Memory B cell (primary cell): ENCODE measurements around the gene AHI1.
"Not testable (repeated sequence)": the region's sequence is repeated elsewhere in the genome, so short reads cannot be mapped to it uniquely, and the experiment has no call there.

Experiments used
- ATAC-seq: fragments of 150-1000 bp; cut with Tn5 transposase; 2 replicates; pipeline ENCODE4 v1.10.0; 2021; ENCODE audit warnings: low read depth, mild to moderate bottlenecking, moderate library complexity
- DNase-seq, 2 donors: peaks; one replicate each; pipeline ENCODE4 v3.0.0; 2022; ENCODE audit warnings: low spot score in 2 of 2
- H3K27ac Mint-ChIP-seq: one replicate; pipeline ENCODE4 v1.8.0; 2022; ENCODE audit warnings: mild to moderate bottlenecking, moderate library complexity, mixed read lengths
- H3K27me3 Mint-ChIP-seq: one replicate; pipeline ENCODE4 v1.8.0; 2022; ENCODE audit warnings: mixed read lengths
- H3K36me3 Mint-ChIP-seq: one replicate; pipeline ENCODE4 v1.8.0; 2022; ENCODE audit warnings: mild to moderate bottlenecking, mixed read lengths
- H3K4me1 Mint-ChIP-seq: one replicate; pipeline ENCODE4 v1.8.0; 2022; ENCODE audit warnings: mixed read lengths
- H3K4me3 Mint-ChIP-seq: one replicate; pipeline ENCODE4 v1.8.0; 2022; ENCODE audit warnings: mild to moderate bottlenecking, moderate library complexity, mixed read lengths
- H3K9me3 Mint-ChIP-seq: one replicate; pipeline ENCODE4 v1.8.0; 2022; ENCODE audit warnings: mixed read lengths

The AHI1 gene

DNA sequence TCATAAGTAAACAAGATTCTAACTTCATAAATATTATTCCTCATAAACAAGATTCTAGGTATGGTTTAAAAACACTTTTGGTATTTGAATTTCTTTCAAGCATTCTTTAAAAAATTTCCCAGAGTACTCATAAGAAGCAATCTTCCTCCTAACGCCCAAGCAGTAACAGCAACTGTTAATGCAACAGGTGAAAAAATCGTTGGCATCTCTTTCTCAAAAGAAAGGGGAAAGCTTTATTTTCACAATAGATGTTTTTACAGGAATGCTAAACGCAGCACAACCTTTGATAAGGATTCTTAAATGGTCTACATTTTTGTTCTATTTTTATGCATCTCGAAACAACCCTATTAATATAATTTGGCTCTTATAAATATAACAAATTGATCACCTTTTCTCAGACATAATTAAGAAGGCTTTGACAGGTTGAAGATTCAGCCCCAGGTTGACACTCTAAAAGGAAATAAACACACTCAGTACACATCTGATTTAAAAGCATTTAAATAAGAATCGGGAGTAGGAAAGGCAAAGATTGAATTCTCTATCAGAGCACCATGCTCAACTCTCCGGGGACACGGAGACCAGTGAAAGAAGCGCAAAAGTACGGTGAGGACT lies 634 bp downstream of the AHI1 start:
- ATAC-seq, result no peak
- no peaks in the 10 kb centered on the region for H3K27me3 Mint-ChIP-seq
- H3K4me1 Mint-ChIP-seq, result peaks cover 5% of the 10 kb centered on the region
- no peaks in the 10 kb centered on the region for H3K9me3 Mint-ChIP-seq
- peaks cover 5% of the 10 kb centered on the region for H3K36me3 Mint-ChIP-seq
- DNase-seq, result no peak
- no peak overlapping the region for H3K27ac Mint-ChIP-seq
- no peak overlapping the region for H3K4me3 Mint-ChIP-seq

DNA sequence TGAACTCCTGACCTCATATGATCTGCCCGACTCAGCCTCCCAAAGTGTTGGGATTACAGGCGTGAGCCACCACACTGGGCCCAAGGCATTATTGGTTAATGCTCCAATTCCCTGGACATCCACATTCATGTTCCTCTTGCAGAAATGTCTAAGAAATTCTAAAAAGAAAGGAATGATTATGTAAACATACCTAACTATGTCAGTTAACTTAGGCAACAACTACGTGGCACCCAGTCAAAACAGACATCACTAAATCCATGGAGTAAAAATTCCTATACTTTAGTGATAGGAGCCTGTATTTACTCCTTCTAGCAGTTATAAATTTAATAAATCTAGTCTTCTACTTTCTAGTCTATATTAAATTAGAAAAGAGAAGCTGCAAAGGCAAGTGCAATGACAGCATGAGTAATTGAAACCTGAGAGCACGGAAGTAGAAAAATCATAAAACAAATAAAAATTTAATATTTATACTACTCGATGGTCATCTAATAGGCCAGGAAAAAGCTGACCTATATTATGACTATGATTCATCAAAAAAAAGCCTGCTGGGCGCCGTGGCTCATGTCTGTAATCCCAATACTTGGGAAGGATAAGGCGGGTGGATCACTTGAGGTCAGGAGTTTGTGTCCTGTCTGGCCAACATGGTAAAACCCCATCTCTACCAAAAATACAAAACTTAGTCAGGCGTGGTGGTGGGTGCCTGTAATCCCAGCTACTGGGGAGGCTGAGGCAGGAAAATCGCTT lies 4.2 kb downstream of the AHI1 start:
- ATAC-seq (no peak), DNase-seq (no peak)
- Mint-ChIP-seq H3K27me3 (no peaks in the 10 kb centered on the region), H3K27ac (no peak overlapping the region), H3K4me3 (no peak overlapping the region), H3K9me3 (no peaks in the 10 kb centered on the region), H3K4me1 (peaks cover 5% of the 10 kb centered on the region), H3K36me3 (peaks cover 15% of the 10 kb centered on the region)

DNA sequence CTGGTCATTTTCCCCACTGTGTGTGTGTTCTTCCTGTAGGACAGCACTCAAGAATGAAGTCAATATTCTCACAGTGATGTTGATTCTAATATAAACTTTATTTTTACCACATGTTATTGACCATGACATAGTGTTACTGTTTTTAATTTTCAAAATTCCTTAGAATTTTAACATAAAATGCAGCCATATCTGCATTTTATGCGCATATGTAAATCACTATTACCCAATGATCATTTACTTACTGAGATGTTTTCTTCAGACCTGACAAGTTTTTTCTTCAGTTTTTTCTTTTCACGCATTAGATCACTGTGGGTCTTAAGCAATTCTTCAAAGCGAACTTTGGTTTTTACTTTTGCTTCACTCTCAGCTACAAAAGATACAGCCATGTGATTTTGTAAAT lies 7.2 kb downstream of the AHI1 start:
- H3K36me3 Mint-ChIP-seq, result peaks cover 24% of the 10 kb centered on the region
- no peak for DNase-seq
- ATAC-seq, result no peak
- no peaks in the 10 kb centered on the region for H3K27me3 Mint-ChIP-seq
- H3K4me1 Mint-ChIP-seq, result no peaks in the 10 kb centered on the region
- H3K4me3 Mint-ChIP-seq, result no peak overlapping the region
- no peak overlapping the region for H3K27ac Mint-ChIP-seq
- H3K9me3 Mint-ChIP-seq, result no peaks in the 10 kb centered on the region

DNA sequence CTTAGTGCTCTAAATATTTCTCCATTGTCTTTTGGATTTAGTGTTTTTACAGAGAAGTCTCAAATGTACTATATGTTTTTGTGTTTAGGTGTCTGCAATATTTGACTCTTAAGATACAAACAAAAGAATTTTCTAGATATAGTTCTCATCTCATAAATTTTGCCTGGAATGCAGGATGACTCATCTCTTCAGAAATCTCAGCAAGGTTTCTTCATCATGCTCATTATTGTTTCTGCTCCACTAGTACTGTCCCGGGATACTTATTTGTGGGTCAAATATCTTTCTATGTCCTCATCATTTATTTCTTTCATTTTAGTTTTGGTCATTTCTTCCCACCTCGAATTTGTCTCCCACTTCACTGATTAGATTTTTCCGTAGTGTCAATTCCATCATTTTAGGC lies 9.5 kb downstream of the AHI1 start:
- no peaks in the 10 kb centered on the region for H3K4me1 Mint-ChIP-seq
- ATAC-seq, result no peak
- DNase-seq, result no peak
- peaks cover 32% of the 10 kb centered on the region for H3K36me3 Mint-ChIP-seq
- H3K27me3 Mint-ChIP-seq, result no peaks in the 10 kb centered on the region
- no peak overlapping the region for H3K27ac Mint-ChIP-seq
- H3K9me3 Mint-ChIP-seq, result peaks cover 6% of the 10 kb centered on the region
- no peak overlapping the region for H3K4me3 Mint-ChIP-seq

DNA sequence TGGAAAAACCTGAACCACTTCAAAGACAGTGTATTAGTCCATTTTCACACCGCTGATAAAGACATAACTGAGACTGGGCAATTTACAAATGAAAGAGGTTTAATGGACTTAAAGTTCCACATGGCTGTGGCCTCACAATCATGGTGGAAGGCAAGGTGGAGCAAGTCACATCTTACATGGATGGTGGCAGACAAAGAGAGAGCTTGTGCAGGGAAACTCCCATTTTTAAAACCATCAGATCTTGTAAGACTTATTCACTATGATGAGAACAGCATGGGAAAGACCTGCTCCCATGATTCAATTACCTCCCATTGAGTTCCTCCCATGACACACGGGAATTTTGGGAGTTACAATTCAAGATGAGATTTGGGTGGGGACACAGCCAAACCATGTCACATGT lies 13.6 kb downstream of the AHI1 start:
- not testable (repeated sequence) for H3K4me3 Mint-ChIP-seq, ATAC-seq, H3K27ac Mint-ChIP-seq, H3K4me1 Mint-ChIP-seq, H3K27me3 Mint-ChIP-seq, DNase-seq
- H3K36me3 Mint-ChIP-seq, result peaks cover 40% of the 10 kb centered on the region
- H3K9me3 Mint-ChIP-seq, result peaks cover 12% of the 10 kb centered on the region

DNA sequence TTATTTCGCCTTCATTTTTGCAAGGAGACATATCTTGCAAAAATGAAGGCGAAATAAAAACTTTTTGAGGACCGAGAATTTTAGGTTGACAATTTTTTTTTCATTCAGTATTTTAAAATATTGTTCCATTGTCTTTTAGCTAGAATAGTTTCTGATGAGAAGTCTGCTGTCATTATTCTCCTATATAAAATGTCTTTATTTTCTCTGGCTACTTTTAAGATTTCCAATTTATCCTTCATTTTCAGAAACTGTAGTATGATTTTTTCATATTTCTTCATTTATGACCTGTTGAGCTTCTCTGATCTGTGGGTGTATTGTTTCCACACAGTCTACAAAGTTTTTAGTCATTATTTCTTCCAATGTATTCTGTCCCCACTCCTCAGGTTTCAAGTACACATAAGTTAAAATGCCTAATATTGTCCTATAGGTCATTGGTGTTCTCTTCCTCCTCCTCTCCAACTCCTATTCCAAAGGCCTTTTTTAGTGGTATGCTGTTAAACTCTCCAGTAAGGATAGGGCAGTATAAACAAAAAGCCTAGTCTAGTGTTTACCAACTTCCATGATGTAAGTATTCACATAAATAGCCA lies 15.7 kb downstream of the AHI1 start:
- DNase-seq (no peak), ATAC-seq (no peak)
- Mint-ChIP-seq H3K4me1 (no peaks in the 10 kb centered on the region), H3K4me3 (no peak overlapping the region), H3K36me3 (peaks cover 40% of the 10 kb centered on the region), H3K27me3 (no peaks in the 10 kb centered on the region), H3K27ac (no peak overlapping the region), H3K9me3 (peaks cover 19% of the 10 kb centered on the region)

DNA sequence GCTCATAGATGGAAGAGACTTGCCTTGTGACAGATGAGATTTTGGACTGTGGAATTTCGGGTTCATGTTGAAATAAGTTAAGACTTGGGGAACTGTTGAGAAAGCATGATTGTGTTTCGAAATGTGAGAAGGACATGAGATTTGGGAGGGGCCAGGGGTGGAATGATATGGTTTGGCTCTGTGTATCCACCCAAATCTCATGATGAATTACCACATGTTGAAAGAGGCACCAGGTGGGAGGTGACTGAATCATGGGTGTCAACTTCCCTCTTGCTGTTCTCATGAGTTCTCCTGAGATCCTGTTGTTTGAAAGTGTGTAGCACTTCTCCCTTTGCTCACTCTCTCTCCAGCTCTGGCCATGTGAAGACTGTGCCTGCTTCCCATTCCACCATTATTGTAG lies 17.9 kb downstream of the AHI1 start:
- H3K4me1 Mint-ChIP-seq, result no peaks in the 10 kb centered on the region
- DNase-seq, result no peak
- H3K9me3 Mint-ChIP-seq, result peaks cover 19% of the 10 kb centered on the region
- H3K27ac Mint-ChIP-seq, result no peak overlapping the region
- H3K27me3 Mint-ChIP-seq, result no peaks in the 10 kb centered on the region
- peaks cover 38% of the 10 kb centered on the region for H3K36me3 Mint-ChIP-seq
- H3K4me3 Mint-ChIP-seq, result no peak overlapping the region
- ATAC-seq, result no peak

DNA sequence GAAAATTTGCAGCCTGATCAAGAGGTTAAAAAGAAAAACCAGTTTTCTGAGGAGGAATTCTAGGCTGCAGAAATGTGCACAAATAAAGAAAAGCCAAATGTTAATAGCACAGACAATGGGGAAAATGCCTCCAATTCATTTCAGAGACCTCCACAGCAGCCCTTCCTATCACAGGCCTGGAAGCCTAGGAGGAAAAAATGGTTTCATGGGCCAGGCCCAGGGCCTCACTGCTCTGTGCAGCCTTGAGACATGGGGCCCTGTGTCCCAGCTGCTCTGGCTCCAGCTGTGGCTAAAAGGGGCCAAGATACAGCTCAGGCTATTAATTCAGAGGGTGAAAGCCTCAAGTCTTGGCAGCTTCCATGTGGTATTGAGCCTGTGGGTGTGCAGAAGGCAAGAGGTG lies 18.9 kb downstream of the AHI1 start:
- Mint-ChIP-seq H3K27ac (no peak overlapping the region), H3K27me3 (no peaks in the 10 kb centered on the region), H3K4me1 (no peaks in the 10 kb centered on the region), H3K36me3 (peaks cover 30% of the 10 kb centered on the region), H3K4me3 (no peak overlapping the region), H3K9me3 (peaks cover 14% of the 10 kb centered on the region)
- no peak for DNase-seq
- ATAC-seq, result no peak

DNA sequence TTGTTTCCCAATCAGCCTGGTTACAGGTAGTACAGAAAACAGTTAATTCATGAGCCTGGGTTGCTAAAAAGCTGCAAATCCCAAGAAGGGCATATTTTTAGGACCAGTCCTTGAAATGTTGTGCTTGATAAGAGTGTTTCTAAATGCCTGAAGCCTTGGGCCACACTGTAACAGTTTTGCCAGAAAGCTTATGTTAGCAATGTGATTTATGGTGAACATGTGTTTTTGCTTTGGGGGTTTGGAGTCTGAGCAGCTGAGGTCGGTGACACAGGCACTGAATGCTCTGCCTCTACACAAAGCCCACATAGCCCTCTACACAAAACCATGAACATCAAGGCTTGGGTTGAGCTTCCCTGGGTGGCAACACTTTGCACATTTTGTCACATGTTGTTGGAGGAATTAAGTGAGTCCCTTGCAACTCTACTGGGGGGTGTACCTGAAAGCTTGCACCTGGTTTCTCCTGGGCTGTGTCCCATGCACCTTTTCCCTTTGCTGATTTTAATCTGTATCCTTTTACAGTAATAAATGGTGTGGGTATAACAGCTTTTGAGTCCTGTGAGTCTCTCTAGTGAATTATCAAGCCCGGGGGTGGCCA lies 22.2 kb downstream of the AHI1 start:
- H3K36me3 Mint-ChIP-seq, result peaks cover 24% of the 10 kb centered on the region
- no peaks in the 10 kb centered on the region for H3K4me1 Mint-ChIP-seq
- ATAC-seq, result no peak
- no peaks in the 10 kb centered on the region for H3K27me3 Mint-ChIP-seq
- H3K27ac Mint-ChIP-seq, result no peak overlapping the region
- H3K4me3 Mint-ChIP-seq, result no peak overlapping the region
- H3K9me3 Mint-ChIP-seq, result peaks cover 10% of the 10 kb centered on the region
- no peak for DNase-seq

DNA sequence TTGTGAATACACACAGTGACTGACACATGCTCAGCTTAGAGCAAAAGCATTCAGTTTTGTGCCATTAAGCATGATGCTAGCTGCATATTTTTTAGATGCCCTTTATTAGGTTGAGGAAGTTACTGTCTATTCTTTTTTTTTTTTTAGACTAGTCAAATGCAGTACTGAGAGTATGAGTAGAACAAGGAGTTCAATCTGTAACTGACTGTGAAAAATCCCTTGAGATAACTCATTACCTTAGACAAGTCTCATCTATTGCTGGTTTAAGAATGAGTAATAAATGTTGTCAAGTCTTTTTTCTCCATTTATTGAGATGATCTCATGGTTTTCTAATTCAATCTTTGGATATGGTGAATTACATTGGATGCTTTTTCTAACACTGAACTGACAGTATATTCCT lies 23.2 kb downstream of the AHI1 start:
- Mint-ChIP-seq H3K4me1 (no peaks in the 10 kb centered on the region), H3K4me3 (no peak overlapping the region), H3K27ac (no peak overlapping the region), H3K36me3 (peaks cover 18% of the 10 kb centered on the region), H3K9me3 (peaks cover 11% of the 10 kb centered on the region), H3K27me3 (no peaks in the 10 kb centered on the region)
- DNase-seq (no peak), ATAC-seq (no peak)

DNA sequence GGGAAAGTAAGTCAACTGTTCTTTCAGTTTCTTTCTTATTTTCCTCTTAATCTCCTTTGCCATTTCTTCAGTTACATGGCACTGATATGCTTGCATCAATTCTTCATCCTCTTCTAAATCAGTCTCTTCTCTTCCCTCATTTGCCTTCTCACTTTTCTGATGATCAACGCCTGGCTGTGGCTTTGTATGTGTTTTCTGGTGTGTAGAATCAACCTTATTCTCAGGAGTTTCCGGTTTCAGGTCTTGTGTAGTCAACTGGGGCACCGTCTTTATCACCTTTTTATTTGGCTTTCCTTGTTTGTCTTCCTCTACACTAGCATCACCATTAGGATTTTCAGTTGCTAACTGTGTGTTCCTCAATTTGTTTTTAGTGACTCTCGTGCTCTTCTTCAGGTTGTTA lies 31.6 kb downstream of the AHI1 start:
- H3K27me3 Mint-ChIP-seq, result no peaks in the 10 kb centered on the region
- peaks cover 14% of the 10 kb centered on the region for H3K36me3 Mint-ChIP-seq
- DNase-seq (no peak), ATAC-seq (peak; percentile 23)
- H3K27ac Mint-ChIP-seq, result no peak overlapping the region
- peaks cover 4% of the 10 kb centered on the region for H3K9me3 Mint-ChIP-seq
- H3K4me3 Mint-ChIP-seq, result peak overlapping the region; percentile 25
- H3K4me1 Mint-ChIP-seq, result peaks cover 12% of the 10 kb centered on the region

DNA sequence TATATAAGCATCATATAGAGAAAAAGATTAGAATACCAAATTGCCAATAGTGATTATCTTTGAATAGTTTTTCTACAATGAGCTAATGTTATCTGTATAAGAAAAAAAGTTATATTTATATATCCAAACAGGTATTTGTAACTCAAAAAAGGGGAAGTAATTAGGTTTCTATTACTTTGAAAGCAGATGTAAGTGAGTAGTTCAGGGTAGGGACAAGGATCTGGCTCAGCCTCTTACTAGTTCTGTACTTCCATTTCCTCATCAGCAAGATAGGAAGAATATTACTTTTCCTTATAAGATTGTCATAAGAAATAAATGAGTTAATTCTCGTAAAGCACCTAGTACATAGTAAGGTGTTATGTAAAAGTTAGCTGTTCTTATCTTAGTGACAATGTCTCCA lies 32.2 kb downstream of the AHI1 start:
- DNase-seq (peak in 1 of 2 donors; percentile 9), ATAC-seq (peak; percentile 98)
- H3K4me1 Mint-ChIP-seq, result peaks cover 14% of the 10 kb centered on the region
- H3K9me3 Mint-ChIP-seq, result peaks cover 1% of the 10 kb centered on the region
- no peaks in the 10 kb centered on the region for H3K27me3 Mint-ChIP-seq
- H3K27ac Mint-ChIP-seq, result no peak overlapping the region
- H3K4me3 Mint-ChIP-seq, result no peak overlapping the region
- H3K36me3 Mint-ChIP-seq, result peaks cover 11% of the 10 kb centered on the region

DNA sequence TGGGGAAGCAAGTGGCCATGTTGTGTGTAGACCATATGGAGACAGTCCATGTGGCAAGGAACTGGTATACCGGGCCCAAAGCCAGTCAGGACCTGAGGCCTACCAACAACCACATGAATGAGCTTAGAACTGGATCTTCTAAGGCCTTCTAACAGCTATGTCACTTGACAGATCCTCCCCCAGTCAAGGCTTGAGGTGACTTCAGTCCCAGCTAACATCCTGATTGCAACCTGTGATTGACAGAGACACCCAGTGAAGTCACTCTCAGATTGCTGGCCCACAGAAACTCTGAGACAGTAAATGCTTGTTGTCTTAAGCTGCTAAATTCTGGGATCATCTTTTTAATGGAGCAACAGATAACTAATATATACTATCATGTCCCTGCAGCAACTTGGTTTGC lies 32.9 kb downstream of the AHI1 start:
- Mint-ChIP-seq H3K36me3 (peaks cover 11% of the 10 kb centered on the region), H3K27ac (no peak overlapping the region), H3K27me3 (no peaks in the 10 kb centered on the region), H3K4me3 (no peak overlapping the region), H3K9me3 (no peaks in the 10 kb centered on the region), H3K4me1 (peaks cover 14% of the 10 kb centered on the region)
- no peak for DNase-seq
- ATAC-seq, result no peak

DNA sequence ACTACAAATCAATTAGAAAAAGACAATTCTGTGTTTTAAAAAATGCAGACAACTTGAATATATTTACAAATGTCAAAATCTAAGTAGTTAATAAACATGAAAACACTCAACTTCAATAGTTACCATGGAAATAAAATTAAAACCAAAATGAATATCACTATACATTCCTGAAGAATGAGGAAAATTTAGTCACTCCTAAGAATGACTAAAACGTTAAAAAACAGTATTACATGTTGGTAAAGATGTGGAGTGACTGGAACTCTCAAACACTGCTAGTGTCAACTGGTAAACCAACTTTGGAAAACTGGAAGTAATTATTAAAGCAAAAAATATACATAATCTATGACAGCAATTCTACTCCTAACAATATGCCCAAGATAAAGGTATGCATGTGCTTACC lies 36.3 kb downstream of the AHI1 start:
- no peak for ATAC-seq
- Mint-ChIP-seq H3K36me3 (peaks cover 5% of the 10 kb centered on the region), H3K27me3 (no peaks in the 10 kb centered on the region), H3K4me3 (no peak overlapping the region), H3K9me3 (no peaks in the 10 kb centered on the region), H3K27ac (no peak overlapping the region), H3K4me1 (peaks cover 14% of the 10 kb centered on the region)
- no peak for DNase-seq
